T-helper 1 cell treated with Interleukin-12 subunit alpha and Interleukin-12 subunit beta and Interleukin-4 antibody, amounts not matched to agents 30 ng/mL and 1 ng/mL, for 36 hours (primary cell): ENCODE measurements around the gene SNCB. TPM values are rescaled to one million over a fixed set of nuclear protein-coding genes. Genes with fewer than 3 reads are reported as not detected.

ENCODE experiments used
- intact Hi-C: fragments of 100-400 bp; cut with micrococcal nuclease; formaldehyde crosslinking; loops from one replicate; pipeline ENCODE4 v1.15.1; 2024
- total RNA-seq: library from RNA; stranded (reverse); gene quantifications from 2 replicates; pipeline ENCODE4 v1.2.3, GENCODE V29; 2022

The SNCB gene
- not detected in 2 replicates for total RNA-seq

GRCh38 chr5:176629853-176630680 lies at the start of gene SNCB, which contains the start of gene EIF4E1B:
TSS of gene SNCB (minus strand) at chr5:176630534. CDS start at chr5:176629654, 880 bp downstream.
TSS of gene EIF4E1B (plus strand) at chr5:176630675. CDS start at chr5:176642788, 12,113 bp downstream.
- intact Hi-C loops = loop anchor here (1.0 to 2.0 kb wide), 2 partner anchors 11 to 17 kb away; partner anchors contain the start of gene TSPAN17

- intact Hi-C loops = no loop called here
Observed at GRCh38 chr5:176679365-176680225, 49.3 kb upstream of the SNCB start.

GRCh38 chr5:176678584-176678983 lies 48.2 kb upstream of the SNCB start:
- intact Hi-C loops = no loop called here

- intact Hi-C loops = no loop called here
Observed at GRCh38 chr5:176677209-176677939, 47.0 kb upstream of the SNCB start.

- intact Hi-C loops = no loop called here
Observed at GRCh38 chr5:176676361-176676824, 46.1 kb upstream of the SNCB start.

- intact Hi-C loops = no loop called here
Observed at GRCh38 chr5:176675676-176676360, 45.5 kb upstream of the SNCB start.

GRCh38 chr5:176674799-176675198 lies 44.5 kb upstream of the SNCB start:
- intact Hi-C loops = no loop called here

GRCh38 chr5:176673651-176674583 lies 43.6 kb upstream of the SNCB start:
- intact Hi-C loops = no loop called here

- intact Hi-C loops = no loop called here
Observed at GRCh38 chr5:176671890-176672747, 41.8 kb upstream of the SNCB start.

GRCh38 chr5:176671399-176671798 lies 41.1 kb upstream of the SNCB start:
- intact Hi-C loops = no loop called here

- intact Hi-C loops = no loop called here
Observed at GRCh38 chr5:176670449-176670848, 40.1 kb upstream of the SNCB start.

- intact Hi-C loops = no loop called here
Observed at GRCh38 chr5:176667637-176668036, 37.3 kb upstream of the SNCB start.

GRCh38 chr5:176665517-176665916 lies 35.2 kb upstream of the SNCB start:
- intact Hi-C loops = no loop called here

- intact Hi-C loops = no loop called here
Observed at GRCh38 chr5:176664886-176665285, 34.6 kb upstream of the SNCB start.

GRCh38 chr5:176664479-176664878 lies 34.1 kb upstream of the SNCB start:
- intact Hi-C loops = no loop called here

GRCh38 chr5:176663566-176663965 lies 33.2 kb upstream of the SNCB start:
- intact Hi-C loops = no loop called here

GRCh38 chr5:176662371-176663333 lies 32.3 kb upstream of the SNCB start:
- intact Hi-C loops = no loop called here
